ENCODE measurements around the gene AGAP2. TPM values are rescaled to one million over a fixed set of nuclear protein-coding genes. Genes with fewer than 3 reads are reported as not detected.

AGAP2 gene
- total RNA-seq, 4 donors from 2014 or later, result 1.1 to 5.7 (median 2.5) TPM

GRCh38 chr12:57712701-57713100 is 25.8 kb downstream of the AGAP2 start:
- Histone ChIP-seq H3K27me3 (no peaks in the 10 kb centered on the region), H3K36me3 (peaks cover 0 to 81% (median 7%) of the 10 kb centered on the region in 3 donors), H3K4me3 (no peak overlapping the region), H3K9me3 (no peaks in the 10 kb centered on the region), H3K4me1 (no peaks in the 10 kb centered on the region), H3K27ac (no peak overlapping the region)
- no peak for DNase-seq (ENCODE audit: low spot score in 2 of 2)
- WGBS, 2 donors, result 63 to 82% methylated on average over 3 of the region's 3 CpGs
- TF ChIP-seq, protein P1, sequence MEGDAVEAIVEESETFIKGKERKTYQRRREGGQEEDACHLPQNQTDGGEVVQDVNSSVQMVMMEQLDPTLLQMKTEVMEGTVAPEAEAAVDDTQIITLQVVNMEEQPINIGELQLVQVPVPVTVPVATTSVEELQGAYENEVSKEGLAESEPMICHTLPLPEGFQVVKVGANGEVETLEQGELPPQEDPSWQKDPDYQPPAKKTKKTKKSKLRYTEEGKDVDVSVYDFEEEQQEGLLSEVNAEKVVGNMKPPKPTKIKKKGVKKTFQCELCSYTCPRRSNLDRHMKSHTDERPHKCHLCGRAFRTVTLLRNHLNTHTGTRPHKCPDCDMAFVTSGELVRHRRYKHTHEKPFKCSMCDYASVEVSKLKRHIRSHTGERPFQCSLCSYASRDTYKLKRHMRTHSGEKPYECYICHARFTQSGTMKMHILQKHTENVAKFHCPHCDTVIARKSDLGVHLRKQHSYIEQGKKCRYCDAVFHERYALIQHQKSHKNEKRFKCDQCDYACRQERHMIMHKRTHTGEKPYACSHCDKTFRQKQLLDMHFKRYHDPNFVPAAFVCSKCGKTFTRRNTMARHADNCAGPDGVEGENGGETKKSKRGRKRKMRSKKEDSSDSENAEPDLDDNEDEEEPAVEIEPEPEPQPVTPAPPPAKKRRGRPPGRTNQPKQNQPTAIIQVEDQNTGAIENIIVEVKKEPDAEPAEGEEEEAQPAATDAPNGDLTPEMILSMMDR (IDR thresholded peaks at IDR 0.05), result no peak

DNA sequence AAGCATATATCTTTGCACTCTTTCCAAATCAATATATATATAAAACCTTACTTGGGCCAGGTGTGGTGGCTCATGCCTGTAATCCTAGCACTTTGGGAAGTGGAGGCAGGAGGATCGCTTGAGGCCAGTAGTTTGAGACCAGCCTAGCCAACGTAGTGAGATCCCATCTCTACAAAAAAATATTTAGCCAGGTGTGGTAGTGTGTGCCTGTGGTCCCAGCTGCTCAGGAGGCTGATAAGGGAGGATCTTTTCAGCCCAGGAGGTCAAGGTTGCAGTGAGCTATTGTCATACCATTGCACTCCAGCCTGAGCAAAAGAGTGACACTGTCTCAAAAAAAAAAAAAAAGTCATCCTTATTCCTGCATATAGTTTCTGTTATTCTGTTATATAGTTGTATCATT is 30.2 kb downstream of the AGAP2 start:
- no peaks in the 10 kb centered on the region for H3K27me3 ChIP-seq
- TF ChIP-seq POLR2A (IDR thresholded peaks at IDR 0.05), result no peak
- TF ChIP-seq, protein P1 (IDR thresholded peaks at IDR 0.05), result no peak
- no peak for TF ChIP-seq EP300 (IDR thresholded peaks at IDR 0.05)
- peaks cover 0 to 10% (median 0%) of the 10 kb centered on the region in 4 donors for H3K9me3 ChIP-seq
- DNase-seq (ENCODE audit: low spot score in 2 of 2), result no peak
- no peaks in the 10 kb centered on the region for H3K4me1 ChIP-seq
- H3K36me3 ChIP-seq, result peaks cover 0 to 84% (median 0%) of the 10 kb centered on the region in 3 donors
- no peak overlapping the region for H3K4me3 ChIP-seq
- WGBS, 2 donors, result 88 to 93% methylated on average over 2 of the region's 2 CpGs
- H3K27ac ChIP-seq, result no peak overlapping the region

DNA sequence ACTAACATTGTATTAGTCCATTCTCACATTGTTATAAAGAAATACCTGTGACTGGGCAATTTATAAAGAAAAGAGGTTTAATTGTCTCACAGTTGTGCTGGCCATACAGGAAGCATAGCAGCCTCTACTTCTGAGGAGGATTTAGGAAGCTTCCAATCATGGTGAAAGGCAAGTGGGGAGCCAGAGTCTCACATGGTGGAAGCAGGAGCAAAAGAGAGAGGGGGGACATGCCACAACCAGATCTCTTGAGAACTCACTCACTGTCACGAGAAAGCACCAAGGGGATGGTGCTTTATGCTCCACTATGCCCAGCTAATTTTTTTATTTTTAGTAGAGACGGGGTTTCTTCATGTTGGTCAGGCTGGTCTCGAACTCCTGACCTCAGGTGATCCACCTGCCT is 31.3 kb downstream of the AGAP2 start:
- no peaks in the 10 kb centered on the region for H3K4me1 ChIP-seq
- DNase-seq (ENCODE audit: low spot score in 2 of 2), result no peak
- H3K27ac ChIP-seq, result no peak overlapping the region
- 92 to 95% methylated on average over 3 of the region's 3 CpGs for WGBS, 2 donors
- H3K36me3 ChIP-seq, result peaks cover 0 to 84% (median 0%) of the 10 kb centered on the region in 3 donors
- TF ChIP-seq, protein P1 (IDR thresholded peaks at IDR 0.05), result no peak
- TF ChIP-seq POLR2A (IDR thresholded peaks at IDR 0.05) (no peak), EP300 (IDR thresholded peaks at IDR 0.05) (no peak)
- no peaks in the 10 kb centered on the region for H3K27me3 ChIP-seq
- H3K4me3 ChIP-seq, result no peak overlapping the region
- H3K9me3 ChIP-seq, result peaks cover 0 to 15% (median 0%) of the 10 kb centered on the region in 4 donors

- no peak for DNase-seq (ENCODE audit: low spot score in 2 of 2)
- Histone ChIP-seq H3K9me3 (peaks cover 0 to 15% (median 0%) of the 10 kb centered on the region in 4 donors), H3K36me3 (peaks cover 2 to 86% (median 18%) of the 10 kb centered on the region in 3 donors), H3K27me3 (no peaks in the 10 kb centered on the region), H3K4me1 (peaks cover 0 to 4% (median 1%) of the 10 kb centered on the region in 4 donors), H3K4me3 (no peak overlapping the region), H3K27ac (no peak overlapping the region)
- TF ChIP-seq POLR2A (IDR thresholded peaks at IDR 0.05) (no peak), EP300 (IDR thresholded peaks at IDR 0.05) (no peak)
- TF ChIP-seq, protein P1 (IDR thresholded peaks at IDR 0.05), result no peak
- 92 to 96% methylated on average over 2 of the region's 2 CpGs for WGBS, 2 donors
These were observed 38.2 kb downstream of the AGAP2 start for GRCh38 chr12:57700317-57700716.

DNA sequence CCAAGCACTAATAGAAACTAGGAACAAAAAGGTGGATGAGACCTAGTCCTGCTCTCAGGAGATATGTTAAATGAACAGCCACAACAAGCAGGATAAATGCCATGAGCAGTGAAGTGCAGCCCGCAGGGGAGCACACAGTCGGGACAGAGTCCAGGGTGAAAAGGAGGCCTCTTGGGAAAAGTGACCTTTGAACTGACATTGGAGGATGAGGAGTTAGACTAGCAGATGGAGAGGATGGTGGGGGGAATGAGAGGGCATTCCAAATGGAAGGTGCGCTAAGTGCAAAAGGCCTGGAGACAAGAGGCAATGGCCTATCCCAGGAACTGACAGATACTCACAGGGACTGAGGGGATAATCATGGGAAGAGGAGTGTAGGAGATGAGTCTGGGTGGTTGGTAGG is 40.1 kb downstream of the AGAP2 start:
- TF ChIP-seq EP300 (IDR thresholded peaks at IDR 0.05) (no peak), POLR2A (IDR thresholded peaks at IDR 0.05) (no peak)
- TF ChIP-seq, protein P1 (IDR thresholded peaks at IDR 0.05), result no peak

More for the DNA sequence above, 40.1 kb downstream of the AGAP2 start:
- no peak overlapping the region for H3K27ac ChIP-seq
- H3K27me3 ChIP-seq, result no peaks in the 10 kb centered on the region
- peaks cover 0 to 15% (median 10%) of the 10 kb centered on the region in 4 donors for H3K4me1 ChIP-seq
- peaks cover 0 to 6% (median 0%) of the 10 kb centered on the region in 4 donors for H3K9me3 ChIP-seq
- DNase-seq (ENCODE audit: low spot score in 2 of 2), result no peak
- 84 to 86% methylated on average over 3 of the region's 3 CpGs for WGBS, 2 donors
- peaks cover 2 to 67% (median 18%) of the 10 kb centered on the region in 3 donors for H3K36me3 ChIP-seq
- H3K4me3 ChIP-seq, result no peak overlapping the region

All from tibial nerve (tissue), 4 donors.